SU-DHL-6 (cell line): Measurements from ENCODE around the gene ITGB2.

Experiments used
- CTCF ChIP-seq: fragments of 200-600 bp; sonication (generic); IDR thresholded peaks from one replicate; pipeline ENCODE4 v1.5.1; 2017; ENCODE audit warnings: antibody characterized with exemption, mild to moderate bottlenecking, low read length, moderate library complexity; ENCODE audit not compliant: insufficient read depth, poor library complexity, severe bottlenecking
- EZH2phosphoT487 ChIP-seq: fragments of 200-600 bp; sonication (generic), shearing (Covaris generic); conservative IDR thresholded peaks from 2 replicates; pipeline ENCODE4 v1.6.1; 2018; ENCODE audit warnings: mild to moderate bottlenecking, antibody characterized with exemption, low read length, moderate library complexity, mixed read lengths

GRCh38 chr21:44887126-44887806 is 33.4 kb downstream of the ITGB2 start:
- TF ChIP-seq CTCF, result no peak
- no peak for TF ChIP-seq EZH2phosphoT487
